A673 (cell line): ENCODE measurements around the gene C2orf68. TPM values are rescaled to one million over a fixed set of nuclear protein-coding genes. Genes with fewer than 3 reads are reported as not detected.

Experiments used
- BruUV-seq: library from RNA; stranded (reverse); fragments of 400-500 nt; replicated peaks from 2 replicates; lab custom pipeline; 2021; lab: Mats Ljungman, UMichigan
- CTCF ChIA-PET: fragments of 300-600 bp; sonication (Branson Sonifier 250); formaldehyde crosslinking; loops from one replicate; lab custom pipeline; 2022; ENCODE audit warnings: antibody characterized with exemption; lab: Charles Lee
- POLR2A ChIA-PET: fragments of 300-600 bp; sonication (Branson Sonifier 250); formaldehyde crosslinking; loops from one replicate; lab custom pipeline; 2022; ENCODE audit warnings: antibody characterized with exemption; ENCODE audit not compliant: low non-redundant PET; lab: Charles Lee
- DNase-seq: peaks from one replicate; pipeline ENCODE4 v3.0.0-alpha.2; 2015; ENCODE audit warnings: low spot score
- H3K27ac ChIP-seq: fragments of 200-600 bp; sonication (generic); 2 replicates; pipeline ENCODE4 v1.5.1; 2016; ENCODE audit warnings: mixed run types, low read depth, mild to moderate bottlenecking, mixed read lengths, antibody characterized with exemption, low read length; ENCODE audit not compliant: poor library complexity, severe bottlenecking
- H3K27me3 ChIP-seq: fragments of 200-600 bp; sonication (generic); replicated peaks from 2 replicates; pipeline ENCODE4 v1.6.1; 2017; ENCODE audit warnings: mixed run types, low read depth, mild to moderate bottlenecking, mixed read lengths, antibody characterized with exemption, low read length; ENCODE audit not compliant: insufficient read depth, poor library complexity
- H3K36me3 ChIP-seq: fragments of 200-600 bp; sonication (generic); 2 replicates; pipeline ENCODE4 v1.6.1; 2016; ENCODE audit warnings: mixed run types, mild to moderate bottlenecking, mixed read lengths, antibody characterized with exemption, low read length; ENCODE audit not compliant: insufficient read depth, poor library complexity, severe bottlenecking
- H3K4me1 ChIP-seq: fragments of 200-600 bp; sonication (generic); 2 replicates; pipeline ENCODE4 v1.6.1; 2017; ENCODE audit warnings: mixed run types, mild to moderate bottlenecking, mixed read lengths, antibody characterized with exemption, low read length; ENCODE audit not compliant: insufficient read depth, poor library complexity, severe bottlenecking
- H3K4me3 ChIP-seq: fragments of 200-600 bp; sonication (generic); 2 replicates; pipeline ENCODE4 v1.5.1; 2016; ENCODE audit warnings: low read depth, mixed run types, mild to moderate bottlenecking, mixed read lengths, low read length; ENCODE audit not compliant: poor library complexity, severe bottlenecking
- H3K9me3 ChIP-seq: fragments of 200-600 bp; sonication (generic); 2 replicates; pipeline ENCODE4 v1.6.1; 2016; ENCODE audit warnings: mixed run types, low read depth, mild to moderate bottlenecking, mixed read lengths, antibody characterized with exemption, low read length; ENCODE audit not compliant: poor library complexity, severe bottlenecking
- CTCF ChIP-seq: fragments of 300-800, 200-600 bp; sonication (generic); conservative IDR thresholded peaks from 2 replicates; pipeline ENCODE4 v1.5.1; 2017; ENCODE audit warnings: low read depth, mild to moderate bottlenecking, antibody characterized with exemption, low read length, moderate library complexity, mixed read lengths
- EZH2 ChIP-seq: fragments of 200-600 bp; sonication (generic); IDR thresholded peaks from 2 replicates; pipeline ENCODE4 v1.6.1; 2017; ENCODE audit warnings: borderline replicate concordance, low read depth, mild to moderate bottlenecking, mixed read lengths, antibody characterized with exemption, low read length; ENCODE audit not compliant: poor library complexity, severe bottlenecking
- intact Hi-C: fragments of 100-400 bp; cut with micrococcal nuclease; formaldehyde crosslinking; loops from one replicate; pipeline ENCODE4 v1.10.0; 2022; ENCODE audit not compliant: unreplicated experiment
- total RNA-seq: library from RNA; stranded (reverse); gene quantifications from 2 replicates; pipeline ENCODE4 v1.2.3, GENCODE V29; 2021

The C2orf68 gene
- total RNA-seq, 1 experiment from 2014 or later = 46.4 TPM

GRCh38 chr2:85653996-85654395 is 42.1 kb upstream of the C2orf68 start:
- BruUV-seq = no TSS peak
- TF ChIP-seq CTCF (no peak), EZH2 (no peak)
- Histone ChIP-seq H3K4me3 (no peak overlapping the region), H3K36me3 (peaks cover 23% of the 10 kb centered on the region), H3K4me1 (no peaks in the 10 kb centered on the region), H3K27me3 (no peaks in the 10 kb centered on the region), H3K27ac (no peak overlapping the region), H3K9me3 (no peaks in the 10 kb centered on the region)
- no peak for DNase-seq
- intact Hi-C loops = no loop called here
- ChIA-PET POLR2A (interaction anchor here (0.7 kb wide), 1 partner anchor 462 kb away, joined by 4 read pairs; no protein-coding TSS in a partner anchor), CTCF (no interaction called here)

GRCh38 chr2:85652056-85652455 is 40.2 kb upstream of the C2orf68 start:
- H3K9me3 ChIP-seq = no peaks in the 10 kb centered on the region
- peaks cover 42% of the 10 kb centered on the region for H3K36me3 ChIP-seq
- H3K4me1 ChIP-seq = no peaks in the 10 kb centered on the region
- no peak for DNase-seq
- no peak overlapping the region for H3K4me3 ChIP-seq
- CTCF ChIA-PET = interaction anchor here (0.7 kb wide), 1 partner anchor 14 kb away, joined by 3 read pairs; no protein-coding TSS in a partner anchor
- TF ChIP-seq EZH2 (no peak), CTCF (no peak)
- BruUV-seq = no TSS peak
- intact Hi-C loops = no loop called here
- POLR2A ChIA-PET = no interaction called here
- no peaks in the 10 kb centered on the region for H3K27me3 ChIP-seq
- no peak overlapping the region for H3K27ac ChIP-seq

- CTCF ChIA-PET = no interaction called here
- Histone ChIP-seq H3K36me3 (peaks cover 51% of the 10 kb centered on the region), H3K27ac (no peak overlapping the region), H3K9me3 (no peaks in the 10 kb centered on the region), H3K4me3 (no peak overlapping the region), H3K4me1 (no peaks in the 10 kb centered on the region), H3K27me3 (no peaks in the 10 kb centered on the region)
- no peak for DNase-seq
- intact Hi-C loops = no loop called here
- BruUV-seq = no TSS peak
- POLR2A ChIA-PET = no interaction called here
- TF ChIP-seq CTCF (no peak), EZH2 (no peak)
Observed at GRCh38 chr2:85651097-85651496, 39.2 kb upstream of the C2orf68 start.
